Activated CD8-positive, alpha-beta memory T cell treated with anti-CD3 and anti-CD28 coated beads for 4 hours (primary cell): Measurements from ENCODE around the gene RPN1.
A peak's percentile ranks its signal among the peaks of the same experiment; 100 is the strongest.

Experiments
- DNase-seq, 2 donors: peaks; one replicate each; pipeline ENCODE4 v3.0.0-alpha.2; 2020; ENCODE audit warnings: low read depth in 2 of 2

Gene RPN1

GRCh38 chr3:128648940-128649663, 1.5 kb downstream of the RPN1 start:
- DNase-seq = no peak

GRCh38 chr3:128648402-128648801, 2.2 kb downstream of the RPN1 start:
- DNase-seq = no peak

- DNase-seq = no peak
Measured at GRCh38 chr3:128647307-128647706, 3.3 kb downstream of the RPN1 start.

- DNase-seq = no peak
Measured at GRCh38 chr3:128634075-128634611, 16.5 kb downstream of the RPN1 start.

GRCh38 chr3:128632301-128632700, 18.3 kb downstream of the RPN1 start:
- no peak for DNase-seq

GRCh38 chr3:128629936-128630335, 20.7 kb downstream of the RPN1 start:
- no peak for DNase-seq

- no peak for DNase-seq
Measured at GRCh38 chr3:128625409-128625945, 25.1 kb downstream of the RPN1 start.

- no peak for DNase-seq
Measured at GRCh38 chr3:128624526-128625138, 26.0 kb downstream of the RPN1 start.

- no peak for DNase-seq
Measured at GRCh38 chr3:128623762-128624176, 26.8 kb downstream of the RPN1 start.

- DNase-seq = no peak
Measured at GRCh38 chr3:128621931-128622330, 28.7 kb downstream of the RPN1 start.

- no peak for DNase-seq
Measured at GRCh38 chr3:128621234-128621633, 29.4 kb downstream of the RPN1 start.

GRCh38 chr3:128620268-128620691, 30.3 kb downstream of the RPN1 start:
- DNase-seq = no peak

GRCh38 chr3:128619146-128619890, 31.3 kb downstream of the RPN1 start:
- DNase-seq = no peak

- DNase-seq = no peak
Measured at GRCh38 chr3:128618398-128618726, 32.3 kb downstream of the RPN1 start.

GRCh38 chr3:128617557-128618397, 32.8 kb downstream of the RPN1 start:
- peak; percentile 88 to 97 for DNase-seq

- no peak for DNase-seq
Measured at GRCh38 chr3:128617270-128617556, 33.4 kb downstream of the RPN1 start.

GRCh38 chr3:128616516-128617269, 33.9 kb downstream of the RPN1 start:
- DNase-seq = no peak

GRCh38 chr3:128614076-128614475, 36.5 kb downstream of the RPN1 start:
- no peak for DNase-seq

GRCh38 chr3:128613083-128613829, 37.4 kb downstream of the RPN1 start:
- no peak for DNase-seq

GRCh38 chr3:128610451-128611070, 40.1 kb downstream of the RPN1 start:
- no peak for DNase-seq
